Fibroblast of lung (primary cell): ENCODE measurements around the gene NACA. TPM values are rescaled to one million over a fixed set of nuclear protein-coding genes. Genes with fewer than 3 reads are reported as not detected.

Source experiments
- DNase-seq, 2 donors: peaks; one replicate each; pipeline versions ENCODE4 v3.0.0 to v3.0.0-alpha.2; 2010; ENCODE audit warnings: low read depth in 2 of 2
- H2AFZ ChIP-seq: 2 replicates; pipeline ENCODE4 v1.5.1; 2012; ENCODE audit warnings: low read length, control low read depth, inconsistent platforms
- H3K27ac ChIP-seq: 2 replicates; pipeline ENCODE4 v1.5.1; 2011; ENCODE audit warnings: low read length, control low read depth; ENCODE audit not compliant: insufficient read depth
- H3K27me3 ChIP-seq: 2 replicates; pipeline ENCODE4 v1.5.1; 2011; ENCODE audit warnings: mild to moderate bottlenecking, low read length; ENCODE audit not compliant: control insufficient read depth, insufficient read depth
- H3K36me3 ChIP-seq: 2 replicates; pipeline ENCODE4 v1.5.1; 2011; ENCODE audit warnings: low read length; ENCODE audit not compliant: control insufficient read depth, insufficient read depth
- H3K4me1 ChIP-seq: 2 replicates; pipeline ENCODE4 v1.5.1; 2011; ENCODE audit warnings: low read length; ENCODE audit not compliant: control insufficient read depth, insufficient read depth; ENCODE audit errors: extremely low read depth
- H3K4me2 ChIP-seq: 2 replicates; pipeline ENCODE4 v1.5.1; 2011; ENCODE audit warnings: low read length, control low read depth; ENCODE audit not compliant: insufficient read depth; ENCODE audit errors: extremely low read depth
- H3K4me3 ChIP-seq, 4 experiments: fragments of 200-600 bp in 1 of 4; sonication (generic) in 1 of 4; replicated peaks in 1 of 4; 2 replicates each; pipeline ENCODE4 v1.5.1; 2011 to 2016; ENCODE audit warnings: low read length in 4 of 4, low read depth in 3 of 4, mild to moderate bottlenecking in 3 of 4, control low read depth in 2 of 4, inconsistent platforms in 1 of 4, mixed read lengths in 1 of 4; ENCODE audit not compliant: insufficient read depth in 1 of 4; ENCODE audit errors: control extremely low read depth in 1 of 4
- H3K79me2 ChIP-seq: 2 replicates; pipeline ENCODE4 v1.5.1; 2012; ENCODE audit warnings: mild to moderate bottlenecking, low read length, inconsistent platforms; ENCODE audit not compliant: control insufficient read depth, insufficient read depth
- H3K9ac ChIP-seq: 2 replicates; pipeline ENCODE4 v1.5.1; 2011; ENCODE audit warnings: mild to moderate bottlenecking, low read length, control low read depth; ENCODE audit not compliant: insufficient read depth
- H3K9me3 ChIP-seq: 2 replicates; pipeline ENCODE4 v1.5.1; 2012; ENCODE audit warnings: low read depth, low read length; ENCODE audit not compliant: control insufficient read depth, insufficient read depth
- H4K20me1 ChIP-seq: 2 replicates; pipeline ENCODE4 v1.5.1; 2011; ENCODE audit warnings: low read length; ENCODE audit not compliant: control insufficient read depth, insufficient read depth; ENCODE audit errors: extremely low read depth
- EZH2 ChIP-seq: IDR thresholded peaks from 2 replicates; pipeline ENCODE4 v1.5.1; 2012; ENCODE audit warnings: low read length, control low read depth, mild to moderate bottlenecking; ENCODE audit errors: missing control alignments
- polyA plus RNA-seq, 2 donors: library from polyadenylated mRNA; depleted of rRNA in 1 of 2; stranded (reverse) in 1 of 2; unstranded in 1 of 2; fragments of >200 nt; gene quantifications; 2 replicates each; pipeline ENCODE4 v1.2.1, GENCODE V29; 2011 to 2012; ENCODE audit warnings: missing spikeins in 1 of 2
- total RNA-seq: library from RNA; depleted of rRNA; stranded (reverse); fragments of >200 nt; gene quantifications from 2 replicates; pipeline ENCODE4 v1.2.1, GENCODE V29; 2014
- TF ChIP-seq, protein P1 (sequence below), 2 donors: IDR thresholded peaks in 1 of 2; conservative IDR thresholded peaks in 1 of 2; 1 replicate in 1 of 2; 2 replicates in 1 of 2; pipeline ENCODE4 v1.5.1; 2011 to 2012; ENCODE audit warnings: low read length in 2 of 2, control low read depth in 1 of 2, inconsistent platforms in 1 of 2, low read depth in 1 of 2, mild to moderate bottlenecking in 1 of 2

Gene NACA
- total and polyA plus RNA-seq, 2 donors (not counting 1 experiment from before 2014, with no cell fraction given), result 971 to 1,188 TPM

DNA sequence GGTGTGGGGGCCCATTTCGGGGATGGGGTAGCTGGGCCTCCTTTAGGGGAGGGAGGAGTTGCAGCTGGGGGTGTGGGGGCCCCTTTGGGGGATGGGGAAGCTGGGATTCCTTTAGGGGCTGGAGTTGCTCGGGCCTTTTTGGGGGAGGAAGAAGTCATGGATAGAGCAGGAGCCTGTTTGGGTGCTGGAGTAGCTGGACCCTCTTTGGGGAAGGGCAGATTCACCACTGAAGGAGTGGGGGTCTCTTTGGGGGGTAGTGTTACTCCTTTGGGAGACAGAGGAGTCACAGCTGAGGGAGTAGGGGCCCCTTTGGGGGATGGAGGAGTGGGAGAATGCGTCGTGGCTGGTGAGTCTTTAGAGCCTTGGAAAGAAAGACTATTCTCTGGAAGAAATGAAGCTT lies 6.5 kb downstream of the NACA start:
- DNase-seq, result no peak
- TF ChIP-seq EZH2, result no peak
- TF ChIP-seq, protein P1, sequence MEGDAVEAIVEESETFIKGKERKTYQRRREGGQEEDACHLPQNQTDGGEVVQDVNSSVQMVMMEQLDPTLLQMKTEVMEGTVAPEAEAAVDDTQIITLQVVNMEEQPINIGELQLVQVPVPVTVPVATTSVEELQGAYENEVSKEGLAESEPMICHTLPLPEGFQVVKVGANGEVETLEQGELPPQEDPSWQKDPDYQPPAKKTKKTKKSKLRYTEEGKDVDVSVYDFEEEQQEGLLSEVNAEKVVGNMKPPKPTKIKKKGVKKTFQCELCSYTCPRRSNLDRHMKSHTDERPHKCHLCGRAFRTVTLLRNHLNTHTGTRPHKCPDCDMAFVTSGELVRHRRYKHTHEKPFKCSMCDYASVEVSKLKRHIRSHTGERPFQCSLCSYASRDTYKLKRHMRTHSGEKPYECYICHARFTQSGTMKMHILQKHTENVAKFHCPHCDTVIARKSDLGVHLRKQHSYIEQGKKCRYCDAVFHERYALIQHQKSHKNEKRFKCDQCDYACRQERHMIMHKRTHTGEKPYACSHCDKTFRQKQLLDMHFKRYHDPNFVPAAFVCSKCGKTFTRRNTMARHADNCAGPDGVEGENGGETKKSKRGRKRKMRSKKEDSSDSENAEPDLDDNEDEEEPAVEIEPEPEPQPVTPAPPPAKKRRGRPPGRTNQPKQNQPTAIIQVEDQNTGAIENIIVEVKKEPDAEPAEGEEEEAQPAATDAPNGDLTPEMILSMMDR (conservative IDR thresholded peaks at IDR 0.05 in 1 of 2, IDR thresholded peaks at IDR 0.05 in 1 of 2; ENCODE audit: low read depth in 1 of 2, low read length in 2 of 2), result no peak
- Histone ChIP-seq H3K4me1 (peaks cover 5% of the 10 kb centered on the region), H3K4me3 (no peak overlapping the region), H3K79me2 (peaks cover 82% of the 10 kb centered on the region), H2AFZ (no peak overlapping the region), H3K9me3 (no peaks in the 10 kb centered on the region), H3K9ac (no peak overlapping the region), H3K27me3 (no peaks in the 10 kb centered on the region), H3K36me3 (peaks cover 25% of the 10 kb centered on the region), H3K27ac (no peak overlapping the region), H4K20me1 (peaks cover 12% of the 10 kb centered on the region), H3K4me2 (no peak overlapping the region)

DNA sequence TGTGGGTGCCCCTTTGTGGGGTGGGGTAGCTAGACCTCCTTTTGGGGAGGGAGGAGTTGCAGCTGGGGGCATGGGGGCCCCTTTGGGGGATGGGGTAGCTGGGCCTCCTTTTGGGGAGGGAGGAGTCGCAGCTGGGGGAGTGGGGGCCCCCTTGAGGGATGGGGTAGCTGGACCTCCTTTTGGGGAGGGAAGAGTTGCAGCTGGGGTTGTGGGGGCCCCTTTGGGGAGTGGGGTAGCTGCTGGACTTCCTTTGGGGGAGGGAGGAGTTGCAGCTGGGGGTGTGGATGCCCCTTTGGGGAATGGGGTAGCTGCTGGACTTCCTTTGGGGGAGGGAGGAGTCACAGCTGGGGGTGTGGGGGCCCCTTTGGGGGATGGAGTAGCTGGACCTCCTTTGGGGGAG lies 7.0 kb downstream of the NACA start:
- Histone ChIP-seq H3K9me3 (no peaks in the 10 kb centered on the region), H3K4me2 (no peak overlapping the region), H3K4me1 (peaks cover 5% of the 10 kb centered on the region), H3K27ac (no peak overlapping the region), H3K4me3 (no peak overlapping the region), H4K20me1 (peaks cover 12% of the 10 kb centered on the region), H3K27me3 (no peaks in the 10 kb centered on the region), H2AFZ (no peak overlapping the region), H3K9ac (no peak overlapping the region), H3K79me2 (peaks cover 77% of the 10 kb centered on the region), H3K36me3 (peaks cover 29% of the 10 kb centered on the region)
- no peak for DNase-seq
- TF ChIP-seq EZH2, result no peak
- TF ChIP-seq, protein P1 (conservative IDR thresholded peaks at IDR 0.05 in 1 of 2, IDR thresholded peaks at IDR 0.05 in 1 of 2; ENCODE audit: low read depth in 1 of 2, low read length in 2 of 2), result no peak

DNA sequence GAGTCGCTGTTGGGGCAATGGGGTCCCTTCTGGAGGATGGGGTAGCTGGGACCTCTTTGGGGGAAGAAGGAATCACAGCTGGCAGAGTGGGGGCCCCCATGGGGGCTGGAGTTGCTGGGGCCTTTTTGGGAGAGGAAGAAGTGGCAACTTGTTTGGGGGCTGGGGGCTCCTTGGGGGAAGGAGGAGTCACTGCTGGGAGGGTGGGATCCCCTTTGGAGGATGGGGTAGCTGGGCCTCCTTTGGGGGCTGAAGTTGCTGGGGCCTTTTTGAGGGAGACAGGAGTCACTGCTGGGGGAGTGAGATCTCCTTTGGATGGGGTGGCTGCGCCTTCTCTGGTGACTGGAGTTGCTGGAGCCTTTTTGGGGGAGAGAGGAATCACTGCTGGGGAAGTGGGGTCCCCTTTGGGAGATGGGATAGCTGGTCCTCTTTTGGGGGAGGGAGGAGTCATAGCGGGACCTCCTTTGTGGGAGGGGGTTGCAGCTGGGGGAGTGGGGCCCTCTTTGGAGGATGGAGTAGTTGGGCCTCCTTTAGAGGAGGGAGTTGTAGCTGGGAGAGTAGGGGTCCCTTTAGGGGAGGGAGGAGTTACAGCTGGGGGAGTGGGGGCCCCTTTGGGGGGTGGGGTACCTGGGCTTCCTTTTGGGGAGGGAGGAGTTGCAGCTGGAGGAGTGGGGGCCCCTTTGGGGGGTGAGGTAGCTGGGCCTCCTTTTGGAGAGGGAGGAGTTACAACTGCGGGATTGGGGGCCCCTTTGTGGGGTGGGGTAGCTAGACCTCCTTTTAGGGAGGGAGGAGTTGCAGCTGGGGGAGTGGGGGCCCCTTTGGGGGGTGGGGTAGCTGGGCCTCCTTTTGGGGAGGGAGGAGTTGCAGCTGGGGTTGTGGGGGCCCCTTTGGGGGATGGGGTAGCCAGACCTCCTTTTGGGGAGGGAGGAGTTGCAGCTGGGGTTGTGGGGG lies 7.9 kb downstream of the NACA start:
- Histone ChIP-seq H3K9ac (no peak overlapping the region), H3K9me3 (no peaks in the 10 kb centered on the region), H3K4me2 (no peak overlapping the region), H3K4me3 (no peak overlapping the region), H3K36me3 (peaks cover 33% of the 10 kb centered on the region), H2AFZ (no peak overlapping the region), H3K4me1 (peaks cover 3% of the 10 kb centered on the region), H3K27me3 (no peaks in the 10 kb centered on the region), H3K27ac (no peak overlapping the region), H3K79me2 (peaks cover 68% of the 10 kb centered on the region), H4K20me1 (peaks cover 12% of the 10 kb centered on the region)
- no peak for DNase-seq
- TF ChIP-seq, protein P1 (conservative IDR thresholded peaks at IDR 0.05 in 1 of 2, IDR thresholded peaks at IDR 0.05 in 1 of 2; ENCODE audit: low read depth in 1 of 2, low read length in 2 of 2), result no peak
- TF ChIP-seq EZH2, result no peak
